ENCODE results near the gene STAP2. TPM values are rescaled to one million over a fixed set of nuclear protein-coding genes. Genes with fewer than 3 reads are reported as not detected.
A peak's percentile ranks its signal among the peaks of the same experiment; 100 is the strongest.

Gene STAP2
- total RNA-seq, 1 donor from 2014 or later: 35.6 TPM

GRCh38 chr19:4316956-4317355, 21.7 kb downstream of the STAP2 start:
- H3K36me3 Mint-ChIP-seq (ENCODE audit: insufficient read depth): peaks cover 23% of the 10 kb centered on the region

GRCh38 chr19:4313847-4314490, 24.7 kb downstream of the STAP2 start:
- Mint-ChIP-seq H3K27ac (no peak overlapping the region), H3K4me3 (ENCODE audit: low read depth) (no peak overlapping the region), H3K36me3 (ENCODE audit: insufficient read depth) (peaks cover 10% of the 10 kb centered on the region), H3K9me3 (ENCODE audit: low read depth) (peaks cover 5% of the 10 kb centered on the region), H3K4me1 (ENCODE audit: low read depth) (no peaks in the 10 kb centered on the region), H3K27me3 (no peaks in the 10 kb centered on the region)
- DNase-seq (ENCODE audit: low spot score, unreplicated experiment): no peak
- TF ChIP-seq CTCF (IDR thresholded peaks at IDR 0.05; ENCODE audit: unreplicated experiment): no peak

More at GRCh38 chr19:4316956-4317355, 21.7 kb downstream of the STAP2 start:
- peaks cover 20% of the 10 kb centered on the region for H3K9me3 Mint-ChIP-seq (ENCODE audit: low read depth)
- no peaks in the 10 kb centered on the region for H3K4me1 Mint-ChIP-seq (ENCODE audit: low read depth)
- no peak for DNase-seq (ENCODE audit: low spot score, unreplicated experiment)
- TF ChIP-seq CTCF (IDR thresholded peaks at IDR 0.05; ENCODE audit: unreplicated experiment): no peak
- no peak overlapping the region for H3K27ac Mint-ChIP-seq
- H3K4me3 Mint-ChIP-seq (ENCODE audit: low read depth): no peak overlapping the region
- H3K27me3 Mint-ChIP-seq: no peaks in the 10 kb centered on the region

DNA sequence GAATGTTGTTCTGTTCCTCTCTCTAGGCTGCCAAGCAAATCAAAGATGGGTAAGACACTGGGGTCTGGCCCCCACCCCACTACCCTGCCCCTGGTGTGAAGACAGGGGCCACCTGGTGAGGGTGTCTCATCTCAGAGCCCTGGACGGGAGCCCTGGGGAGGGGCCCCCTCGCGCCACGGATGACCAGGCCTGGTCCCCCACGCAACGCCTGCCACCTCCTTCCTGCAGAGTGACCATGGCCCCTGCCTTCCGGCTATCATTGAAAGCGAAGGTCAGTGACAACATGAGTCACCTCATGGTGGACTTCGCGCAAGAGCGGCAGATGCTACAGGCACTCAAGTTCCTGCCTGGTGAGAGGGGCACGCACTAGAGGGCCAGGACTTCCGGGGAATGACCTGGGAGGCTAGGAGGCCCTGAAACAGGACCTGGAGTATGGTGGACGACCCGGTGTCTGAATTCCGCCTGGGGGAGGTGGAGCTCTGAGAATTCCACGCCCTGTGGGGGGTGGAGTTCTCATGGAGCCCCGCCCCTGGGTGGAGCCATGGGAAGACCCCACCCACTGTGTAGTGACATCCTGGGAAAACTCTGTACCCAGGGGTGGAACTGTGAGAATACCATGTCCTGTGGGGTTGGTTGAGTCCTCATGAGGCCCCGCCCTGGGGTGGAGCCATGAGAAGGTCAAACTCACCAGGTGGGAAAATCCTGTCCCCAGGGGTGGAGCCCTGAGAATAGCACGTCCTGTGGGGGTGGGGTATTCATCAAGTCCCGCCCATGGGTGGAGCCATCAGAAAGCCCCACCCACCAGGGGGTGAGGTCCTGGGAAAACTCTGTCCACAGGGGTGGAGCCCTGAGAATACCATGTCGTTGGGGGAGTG, 28.1 kb downstream of the STAP2 start:
- no peak for DNase-seq (ENCODE audit: low spot score, unreplicated experiment)
- Mint-ChIP-seq H3K27me3 (no peaks in the 10 kb centered on the region), H3K27ac (no peak overlapping the region), H3K36me3 (ENCODE audit: insufficient read depth) (peaks cover 3% of the 10 kb centered on the region), H3K4me1 (ENCODE audit: low read depth) (no peaks in the 10 kb centered on the region), H3K4me3 (ENCODE audit: low read depth) (no peak overlapping the region), H3K9me3 (ENCODE audit: low read depth) (no peaks in the 10 kb centered on the region)
- no peak for TF ChIP-seq CTCF (IDR thresholded peaks at IDR 0.05; ENCODE audit: unreplicated experiment)

DNA sequence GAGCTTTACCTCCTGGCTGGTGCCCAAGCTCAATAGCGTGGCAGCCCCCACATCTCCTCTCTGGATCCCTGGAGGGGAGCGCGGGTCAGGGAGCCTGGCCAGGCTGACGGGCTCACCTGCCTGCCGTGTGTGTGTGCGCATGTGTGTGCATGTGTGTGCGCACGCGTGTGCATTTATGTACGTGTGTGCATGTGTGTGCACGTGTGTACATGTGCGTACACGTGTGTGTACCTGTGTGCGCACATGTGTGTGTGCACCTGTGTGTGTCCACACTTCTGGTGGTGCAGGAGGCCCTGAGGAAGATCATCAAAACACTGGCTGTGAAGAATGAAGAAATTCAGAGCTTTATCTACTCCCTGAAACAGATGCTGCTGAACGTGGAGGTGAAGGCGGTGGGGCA, 33.0 kb downstream of the STAP2 start:
- Mint-ChIP-seq H3K9me3 (ENCODE audit: low read depth) (no peaks in the 10 kb centered on the region), H3K27ac (no peak overlapping the region), H3K36me3 (ENCODE audit: insufficient read depth) (peaks cover 1% of the 10 kb centered on the region), H3K27me3 (no peaks in the 10 kb centered on the region), H3K4me3 (ENCODE audit: low read depth) (peak overlapping the region; percentile 63), H3K4me1 (ENCODE audit: low read depth) (peaks cover 2% of the 10 kb centered on the region)
- no peak for TF ChIP-seq CTCF (IDR thresholded peaks at IDR 0.05; ENCODE audit: unreplicated experiment)
- DNase-seq (ENCODE audit: low spot score, unreplicated experiment): no peak

DNA sequence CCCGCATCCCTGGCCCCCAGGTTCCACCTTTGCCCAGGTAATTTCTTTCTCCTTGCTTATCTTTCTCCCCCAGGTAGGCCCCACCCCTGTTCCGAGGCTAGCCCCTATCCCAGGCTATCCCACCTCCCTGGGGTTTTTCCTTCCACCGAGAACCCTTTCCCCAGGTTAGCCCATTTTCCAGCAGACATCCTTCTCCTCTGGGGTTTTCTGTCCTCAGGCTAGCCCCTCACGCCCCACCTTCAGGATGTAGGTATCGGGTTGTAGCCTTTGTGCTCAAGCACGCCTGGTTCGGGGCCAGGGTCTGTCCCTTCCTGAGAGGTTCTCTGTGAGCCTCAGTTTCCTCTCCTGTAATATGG, 33.4 kb downstream of the STAP2 start:
- peaks cover 2% of the 10 kb centered on the region for H3K4me1 Mint-ChIP-seq (ENCODE audit: low read depth)
- no peaks in the 10 kb centered on the region for H3K27me3 Mint-ChIP-seq
- DNase-seq (ENCODE audit: low spot score, unreplicated experiment): no peak
- peaks cover 1% of the 10 kb centered on the region for H3K36me3 Mint-ChIP-seq (ENCODE audit: insufficient read depth)
- no peaks in the 10 kb centered on the region for H3K9me3 Mint-ChIP-seq (ENCODE audit: low read depth)
- H3K27ac Mint-ChIP-seq: no peak overlapping the region
- no peak for TF ChIP-seq CTCF (IDR thresholded peaks at IDR 0.05; ENCODE audit: unreplicated experiment)
- peak overlapping the region; percentile 63 for H3K4me3 Mint-ChIP-seq (ENCODE audit: low read depth)
